AG20443 (cell line): Measurements from ENCODE around the gene CHN1.
A peak's percentile ranks its signal among the peaks of the same experiment; 100 is the strongest.

Experiments
- DNase-seq: peaks from one replicate; pipeline ENCODE4 v3.0.0; 2012; ENCODE audit warnings: low spot score, mixed read lengths

Gene CHN1

DNA sequence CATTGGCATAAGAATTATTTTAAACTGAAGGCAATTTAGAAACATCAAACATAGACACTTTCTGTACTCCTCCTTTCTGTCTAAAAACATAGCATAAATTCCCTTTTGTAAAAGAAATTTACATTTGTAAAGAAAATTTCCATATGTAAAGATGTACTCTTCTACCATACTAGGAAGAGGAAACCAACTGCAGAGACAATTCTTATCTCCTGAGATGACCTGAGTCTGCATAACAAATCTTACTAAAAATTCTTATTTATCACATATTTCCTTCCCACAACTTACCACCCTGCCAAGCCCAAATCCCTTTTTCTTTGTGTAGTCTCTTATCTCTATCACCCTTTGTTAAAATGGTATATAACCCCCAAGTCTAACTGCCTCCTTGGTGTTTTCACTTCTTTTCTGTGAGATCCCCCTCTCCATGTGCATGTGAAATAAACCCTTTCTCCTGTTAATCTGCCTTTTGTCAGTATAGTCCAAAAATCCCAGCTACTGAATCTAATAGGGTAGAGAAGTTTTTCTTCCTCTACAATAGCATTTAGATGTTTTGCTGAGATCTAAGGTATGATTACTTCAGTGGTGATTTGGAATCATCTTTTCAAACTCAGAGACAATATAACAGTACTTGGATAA lies 81.0 kb downstream of the CHN1 start:
- no peak for DNase-seq

DNA sequence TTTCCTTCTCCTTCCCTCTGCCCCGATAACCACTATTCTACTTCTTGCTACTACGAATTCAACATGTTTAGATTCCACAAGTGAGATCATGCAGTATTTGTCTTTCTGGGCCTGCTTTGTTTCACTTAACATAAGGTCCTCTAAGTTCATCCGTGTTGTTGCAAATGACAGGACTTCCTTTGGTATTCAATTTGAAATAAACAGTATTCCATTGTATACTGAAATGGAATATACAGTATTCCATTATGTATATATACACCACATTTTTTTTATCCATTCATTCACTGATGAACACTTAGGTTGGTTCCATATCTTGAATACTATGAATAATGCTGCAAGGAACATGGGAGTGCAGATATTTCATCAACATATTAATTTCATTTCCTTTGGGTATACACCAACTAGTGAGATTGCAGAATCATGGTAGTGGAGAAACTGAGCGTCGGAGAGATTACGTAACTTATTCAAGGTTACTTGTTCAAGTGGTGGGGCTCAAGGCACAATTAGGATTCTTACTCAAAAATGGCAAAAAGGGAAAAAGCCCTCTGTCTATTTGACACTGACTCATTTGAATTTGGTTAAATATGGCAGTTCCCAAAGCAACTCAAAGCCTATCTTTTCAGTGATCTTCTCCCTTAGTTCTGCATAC lies 85.1 kb downstream of the CHN1 start:
- no peak for DNase-seq

DNA sequence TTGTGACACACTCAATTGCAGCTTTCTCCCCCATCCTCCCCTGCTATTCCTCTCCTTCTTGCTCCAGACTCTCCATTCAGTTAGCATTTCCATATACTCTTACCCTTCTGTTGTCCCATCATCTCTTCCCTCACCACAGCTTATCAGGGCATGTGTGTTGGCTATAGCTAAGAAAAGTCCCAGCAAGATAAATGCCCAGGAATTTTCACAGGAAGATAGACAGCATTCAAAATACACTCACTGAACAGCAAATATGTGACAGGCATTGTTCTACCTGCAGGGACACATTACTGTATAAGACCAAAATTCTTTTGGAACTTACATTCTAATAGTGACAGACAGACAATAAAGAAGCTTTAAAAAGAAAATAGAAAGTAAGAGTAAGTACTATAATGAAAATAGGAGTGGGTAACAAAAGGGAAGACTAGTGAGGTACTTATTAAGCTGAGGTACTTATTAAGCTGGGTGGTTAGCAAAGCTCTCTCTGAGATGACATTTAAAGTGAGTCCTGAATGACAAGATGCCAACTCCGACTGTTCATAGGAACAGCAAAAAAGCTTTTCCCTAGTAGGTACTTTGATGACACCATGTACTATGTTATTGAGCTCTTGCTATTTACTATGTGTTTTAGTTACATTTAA lies 86.2 kb downstream of the CHN1 start:
- no peak for DNase-seq

DNA sequence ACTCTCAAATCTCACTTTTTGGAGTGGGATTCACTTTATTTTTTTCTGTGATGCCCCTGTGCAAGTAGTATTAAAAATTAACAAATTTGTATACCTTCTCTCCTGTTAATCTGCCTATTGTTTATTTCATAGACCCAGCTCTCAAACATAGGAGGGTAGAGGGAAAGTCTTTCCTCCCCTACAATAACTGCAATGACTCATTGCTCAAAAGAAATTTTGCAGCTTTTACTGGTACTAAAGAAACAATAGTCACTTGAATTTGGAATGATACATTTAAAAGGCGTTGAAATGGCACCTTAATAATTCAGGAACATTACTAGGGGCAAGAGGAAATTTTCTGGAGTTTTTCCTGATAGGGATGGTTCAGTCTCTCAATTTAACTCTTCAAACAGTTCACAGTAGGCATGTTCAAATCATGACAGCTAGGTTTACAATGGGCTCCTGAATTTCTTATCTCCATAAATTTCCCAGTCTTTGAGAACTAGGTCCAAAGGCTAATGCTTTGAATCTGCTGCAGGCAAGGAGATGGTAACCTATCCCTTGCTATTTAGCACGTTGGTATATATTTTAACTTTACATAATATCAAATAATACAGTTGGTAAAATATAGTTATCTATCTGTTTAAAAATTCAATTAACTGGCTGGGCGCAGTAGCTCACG lies 88.8 kb downstream of the CHN1 start:
- no peak for DNase-seq

DNA sequence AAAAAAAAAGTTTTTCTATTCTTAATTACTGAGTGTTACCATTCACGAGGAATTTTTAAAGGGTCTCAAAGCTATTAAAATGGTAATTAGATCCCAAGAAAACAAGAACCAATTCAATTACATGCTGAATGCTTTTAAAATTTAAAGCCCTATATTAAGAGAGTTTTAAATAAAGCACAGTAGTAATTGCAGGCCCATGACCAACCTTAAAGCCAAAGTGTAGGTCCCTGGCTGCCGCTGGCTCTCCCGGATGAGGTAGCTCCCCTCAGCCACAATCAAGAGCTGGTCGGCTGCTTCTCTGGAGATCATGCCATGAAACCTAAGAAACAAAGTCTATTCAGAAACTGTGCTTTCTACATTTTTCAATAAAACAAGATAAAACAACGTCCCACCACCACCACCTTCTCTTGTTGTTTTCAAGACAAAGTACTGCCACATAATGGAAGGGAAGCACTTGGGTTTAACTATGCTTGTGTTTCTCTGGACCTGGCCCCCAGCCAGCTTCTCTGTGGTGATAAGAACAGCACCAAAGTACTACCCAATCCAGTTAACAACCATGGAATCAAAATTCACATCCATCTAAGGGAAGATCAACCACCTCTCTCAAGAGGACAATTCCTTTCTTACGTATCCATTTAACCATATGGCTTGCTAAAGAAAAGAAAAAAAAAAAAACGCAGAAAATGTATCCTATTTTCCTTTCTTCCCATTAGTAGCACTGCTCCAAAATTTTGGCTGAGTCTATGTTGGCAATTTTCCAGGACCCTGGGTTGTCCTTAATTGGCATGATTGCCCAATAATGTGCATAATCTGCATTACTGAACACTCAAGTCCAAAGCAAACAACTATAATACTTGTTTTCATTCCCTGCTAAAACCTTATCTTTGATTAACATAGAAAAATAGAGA lies 90.1 kb downstream of the CHN1 start:
- DNase-seq, result no peak

DNA sequence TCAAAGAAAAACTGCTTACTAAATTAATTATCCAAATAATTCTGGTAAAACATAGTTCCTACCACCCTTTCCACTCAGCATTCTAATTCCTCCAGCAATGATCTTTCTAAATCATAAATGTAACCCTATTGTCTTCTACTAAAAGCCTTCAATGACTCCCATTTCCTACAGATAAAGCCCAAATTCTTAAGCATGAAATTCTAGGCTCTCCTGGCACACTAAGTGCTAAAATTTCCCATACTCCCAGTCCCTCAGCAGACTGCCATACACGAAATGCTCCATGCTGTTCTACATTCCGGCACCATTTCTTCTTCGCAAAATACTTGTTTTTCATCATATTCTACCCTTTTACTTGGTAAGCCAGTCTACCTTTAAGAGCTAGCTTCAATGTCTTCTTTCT lies 96.9 kb downstream of the CHN1 start:
- DNase-seq, result no peak

DNA sequence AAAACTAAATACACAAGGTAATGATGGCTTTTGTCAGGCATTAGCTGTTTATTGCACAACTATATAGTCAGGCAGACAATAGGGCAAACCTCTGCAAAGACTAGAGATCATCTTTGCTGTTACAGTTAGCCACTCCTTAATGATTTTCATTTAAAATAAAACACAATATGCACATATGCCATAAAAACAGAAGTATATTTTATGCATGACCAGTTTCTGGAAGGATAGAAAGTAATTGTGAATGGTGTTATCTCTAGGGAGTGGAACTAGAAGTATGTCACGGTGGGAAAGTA lies 102.0 kb downstream of the CHN1 start:
- DNase-seq, result no peak

DNA sequence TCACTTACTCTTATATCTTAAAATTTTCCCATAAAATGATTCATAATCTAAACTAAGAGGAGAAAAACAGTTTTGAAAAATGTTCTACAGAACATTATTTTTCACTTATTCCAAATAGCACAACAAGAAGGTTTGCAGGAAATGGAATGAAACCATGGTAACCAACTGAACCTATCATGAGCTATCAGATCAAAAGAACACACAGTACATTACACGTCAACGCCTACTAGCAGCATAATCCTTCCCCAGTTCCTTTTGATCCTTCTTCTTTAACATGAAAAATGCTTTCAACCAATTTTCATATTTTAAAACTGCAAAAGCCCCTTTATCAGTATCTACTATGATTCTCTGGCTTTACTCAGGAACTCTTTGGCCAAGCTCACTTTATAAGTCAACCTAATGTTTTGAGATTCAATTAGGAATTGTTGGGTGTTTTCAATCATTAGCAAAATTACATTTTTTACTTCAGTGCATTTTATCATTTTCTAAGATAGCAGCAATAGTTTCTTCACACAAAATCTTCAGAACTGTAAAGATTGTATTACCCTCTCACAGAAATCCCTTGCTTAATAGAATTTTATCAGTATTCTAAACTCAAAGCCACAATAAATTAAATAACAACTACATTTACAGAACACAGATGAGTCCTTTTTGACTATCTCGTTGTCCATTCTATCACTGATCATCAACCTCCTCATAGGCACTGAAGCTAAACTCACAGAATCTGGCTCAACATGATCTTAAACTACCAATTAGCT lies 102.5 kb downstream of the CHN1 start:
- no peak for DNase-seq

DNA sequence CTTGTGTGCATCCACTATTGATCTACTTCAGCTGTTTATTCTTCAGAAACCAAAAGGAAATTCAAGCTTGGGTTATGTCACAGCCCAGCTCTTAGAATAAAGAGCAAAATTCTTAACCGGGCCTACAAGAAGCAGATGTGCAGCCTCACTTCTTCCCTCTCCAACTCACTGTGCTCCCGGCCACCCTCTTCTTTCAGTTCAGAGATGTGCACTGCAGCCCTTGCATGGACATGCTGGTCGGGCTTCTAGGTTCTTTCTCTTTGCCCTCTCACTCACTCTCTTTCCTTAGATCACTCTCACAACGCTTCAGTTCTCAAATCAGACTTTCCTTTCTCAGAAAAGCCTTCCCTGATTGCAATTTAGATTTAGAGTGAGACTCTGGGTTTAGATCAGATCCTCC lies 104.1 kb downstream of the CHN1 start:
- DNase-seq, result peak; percentile 66

DNA sequence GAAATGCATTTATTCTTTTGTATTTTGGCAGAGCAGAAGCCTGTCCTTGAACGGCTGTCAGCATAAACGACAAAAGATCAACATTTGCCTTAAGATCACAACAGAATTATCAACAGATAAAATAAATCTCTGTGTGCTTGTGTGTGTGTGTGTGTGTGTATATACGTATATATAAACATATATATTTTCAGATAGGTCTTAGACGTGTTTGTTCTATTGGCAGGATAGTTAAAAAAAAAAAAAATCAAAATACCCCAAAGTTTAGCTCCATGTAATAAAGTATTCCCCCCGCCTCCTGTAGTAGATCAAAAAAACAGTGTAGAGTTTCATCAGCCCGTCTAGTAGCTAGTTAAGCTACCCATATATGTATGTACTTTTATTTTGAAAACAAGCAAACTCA lies 107.9 kb downstream of the CHN1 start:
- no peak for DNase-seq

DNA sequence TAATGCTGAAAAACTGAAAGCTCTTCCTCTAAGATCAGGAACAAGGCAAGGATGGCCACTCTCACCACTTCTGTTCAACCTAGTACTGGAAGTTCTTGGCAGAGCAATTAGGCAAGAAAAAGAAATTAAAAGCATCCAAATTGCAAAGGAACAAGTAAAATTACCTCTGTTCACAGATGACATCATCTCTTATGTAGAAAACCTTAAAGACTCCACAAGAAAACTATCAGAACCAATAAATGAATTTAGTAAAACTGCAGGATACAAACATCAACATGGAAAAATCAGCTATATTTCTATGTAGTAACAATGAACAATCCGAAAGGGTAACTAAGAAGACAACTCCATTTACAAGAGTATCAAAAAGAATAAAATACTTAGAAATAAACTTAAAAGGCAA lies 112.2 kb downstream of the CHN1 start:
- no peak for DNase-seq

DNA sequence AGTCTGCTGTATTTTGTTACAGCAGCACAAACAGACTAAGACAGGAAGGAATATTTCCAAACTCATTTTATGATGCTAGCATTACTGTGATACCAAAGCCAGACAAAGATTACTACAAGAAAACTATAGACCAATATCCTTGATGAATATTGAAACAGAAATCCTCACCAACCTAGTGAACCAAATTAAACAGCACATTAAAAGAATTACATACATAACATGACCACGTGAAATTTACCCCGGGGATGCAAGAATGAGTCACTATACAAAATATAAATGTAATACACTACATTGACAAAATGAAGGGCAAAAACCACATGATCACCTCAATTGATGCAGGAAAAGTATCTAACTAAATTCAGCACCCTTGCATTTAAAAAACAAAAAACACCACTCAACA lies 112.6 kb downstream of the CHN1 start:
- DNase-seq, result no peak

DNA sequence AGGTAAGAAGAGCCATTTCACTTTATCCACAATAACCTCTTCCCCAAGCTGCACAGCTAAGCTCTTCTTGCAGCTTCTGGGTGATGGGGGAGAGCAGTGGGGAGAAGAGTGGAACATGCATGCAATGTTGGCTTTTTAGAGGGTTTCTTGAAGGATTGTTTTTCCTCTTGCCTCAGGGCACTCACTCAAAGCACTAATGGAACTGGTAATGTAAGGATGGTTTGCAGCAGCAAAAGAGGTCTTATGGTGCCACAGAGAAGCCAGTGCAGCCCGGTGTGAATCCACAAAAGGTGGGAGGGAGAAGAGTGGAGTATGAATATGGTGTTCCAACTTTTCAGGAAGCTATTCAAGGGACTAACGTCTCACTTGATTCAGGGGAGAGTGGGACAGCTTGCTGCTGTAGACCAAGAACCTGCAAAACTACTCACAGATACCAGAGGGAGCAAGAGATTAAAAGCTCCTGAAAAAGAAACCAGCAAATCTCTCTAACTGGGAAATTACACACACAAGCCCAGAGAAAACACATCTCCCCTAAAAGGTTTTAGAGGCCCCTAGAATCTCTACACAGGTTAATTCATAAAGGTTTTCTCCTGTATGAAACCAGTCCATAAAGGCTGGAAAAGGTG lies 116.4 kb downstream of the CHN1 start:
- DNase-seq, result no peak

DNA sequence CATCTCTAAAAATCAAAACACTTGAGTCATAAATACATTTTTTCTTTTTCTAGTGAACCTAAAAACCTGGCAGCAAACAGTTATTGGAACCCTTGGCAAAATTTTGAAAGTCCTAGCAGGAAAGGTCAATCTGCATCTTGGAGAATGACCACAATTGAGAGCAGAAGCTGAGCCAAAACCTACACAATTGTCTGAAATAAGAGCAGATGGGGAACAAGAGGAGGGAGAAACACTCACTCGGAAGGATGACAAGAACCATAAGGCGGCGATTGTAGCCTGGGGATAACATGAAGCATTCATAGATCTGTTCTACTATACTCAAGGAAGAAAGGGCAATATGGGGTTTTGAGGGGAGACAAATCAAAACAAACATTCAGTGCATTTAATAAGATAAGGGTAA lies 117.0 kb downstream of the CHN1 start:
- DNase-seq, result no peak

DNA sequence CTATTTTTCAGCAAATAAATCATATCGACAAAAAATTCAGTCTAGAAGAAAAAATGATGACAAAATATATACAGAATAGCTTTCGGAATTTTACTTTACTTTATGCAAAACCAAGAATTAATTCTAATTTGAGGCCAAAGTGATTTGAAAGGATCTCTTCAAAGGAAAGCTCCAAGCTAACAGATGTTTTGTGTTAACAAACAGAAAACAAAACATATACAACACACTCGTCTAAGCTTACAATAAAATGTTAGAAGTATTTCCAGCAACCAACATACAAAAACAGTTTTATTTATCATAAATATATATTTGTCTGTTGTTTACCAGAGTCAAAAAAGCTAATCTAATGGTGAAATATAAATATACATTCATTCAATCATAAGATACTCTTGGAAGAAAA lies 122.8 kb downstream of the CHN1 start:
- no peak for DNase-seq

DNA sequence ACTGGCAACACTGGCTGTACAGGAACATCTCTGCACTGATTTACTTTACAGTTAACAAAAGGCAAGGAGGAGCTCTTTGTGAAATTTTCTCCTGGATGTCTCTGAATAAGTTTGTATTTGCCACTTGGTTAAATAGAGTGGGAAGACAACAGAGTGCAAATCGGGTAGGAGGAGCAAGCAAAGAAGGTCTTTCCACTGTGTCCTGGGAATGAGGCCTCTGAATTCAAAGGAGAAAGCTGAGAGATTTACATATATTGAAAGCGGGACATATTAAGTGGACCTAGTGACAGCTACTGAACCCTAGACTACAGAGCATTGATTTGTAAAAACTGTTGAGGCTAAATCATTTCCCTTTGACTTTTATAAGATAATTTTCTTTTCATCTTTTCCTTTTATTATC lies 123.5 kb downstream of the CHN1 start:
- DNase-seq, result no peak

DNA sequence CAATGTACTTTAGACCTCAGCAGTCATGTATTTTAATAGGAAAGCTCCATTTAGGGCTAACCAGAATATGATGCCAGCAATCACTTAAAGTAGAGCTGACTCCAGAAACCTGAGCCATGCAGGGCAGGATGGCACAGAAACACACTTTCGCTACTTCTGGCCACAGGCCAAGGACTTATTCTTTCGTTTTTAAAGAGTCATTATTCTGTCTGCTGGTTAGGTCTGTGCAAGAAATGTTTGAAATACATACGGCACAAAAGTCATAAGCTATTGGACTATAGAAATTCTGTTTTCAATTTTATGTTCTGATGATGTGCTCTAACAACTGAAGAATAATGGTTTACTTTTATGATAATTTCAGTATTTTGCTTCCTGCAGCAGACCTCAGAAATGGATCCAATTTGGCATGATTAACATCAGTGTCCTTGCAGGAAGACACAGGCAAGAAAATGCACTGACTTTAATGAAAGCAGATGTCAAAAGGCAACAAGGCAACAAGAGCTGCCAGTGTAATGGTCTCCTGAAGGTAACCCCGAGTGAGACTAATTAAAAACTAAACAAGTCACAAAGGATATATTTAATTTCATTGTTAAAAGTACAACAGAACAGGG lies 126.5 kb downstream of the CHN1 start:
- DNase-seq, result peak; percentile 41

DNA sequence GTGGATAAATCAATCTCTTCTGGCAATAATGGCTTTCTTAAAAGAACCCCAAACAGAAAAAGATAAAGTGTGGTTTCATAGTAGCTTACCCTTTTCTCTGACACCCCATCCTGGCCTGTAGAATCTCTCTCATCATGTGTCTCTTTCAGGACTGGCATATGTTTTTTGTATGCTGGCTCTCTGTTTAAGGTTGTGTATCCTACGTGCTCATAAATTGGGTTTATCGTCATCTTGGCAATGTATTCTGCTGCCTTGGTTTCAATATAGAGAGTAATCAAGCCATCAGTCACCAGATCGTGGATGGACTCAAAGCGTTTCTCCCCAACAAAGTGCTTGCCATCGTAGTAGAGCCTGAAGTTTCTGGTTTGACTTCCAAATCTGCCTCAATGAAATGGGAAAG lies 127.4 kb downstream of the CHN1 start:
- DNase-seq, result no peak

DNA sequence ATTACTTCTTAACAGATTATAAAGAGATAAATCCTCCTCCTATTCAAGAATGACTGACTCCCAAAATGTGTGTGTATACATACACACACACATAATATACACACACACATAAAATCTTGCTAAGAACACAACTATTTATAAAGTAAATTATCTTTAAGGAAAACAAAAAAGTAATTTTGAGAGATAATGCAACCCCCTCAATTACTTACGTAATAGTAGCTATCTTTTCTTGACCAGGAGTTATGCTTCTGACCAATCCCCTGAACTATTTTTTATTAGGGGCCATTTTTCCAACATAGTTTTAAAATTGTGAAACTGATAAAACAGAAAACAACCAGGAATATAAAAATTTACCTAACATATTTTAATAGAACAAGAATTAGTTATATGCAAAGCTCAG lies 127.9 kb downstream of the CHN1 start:
- no peak for DNase-seq

DNA sequence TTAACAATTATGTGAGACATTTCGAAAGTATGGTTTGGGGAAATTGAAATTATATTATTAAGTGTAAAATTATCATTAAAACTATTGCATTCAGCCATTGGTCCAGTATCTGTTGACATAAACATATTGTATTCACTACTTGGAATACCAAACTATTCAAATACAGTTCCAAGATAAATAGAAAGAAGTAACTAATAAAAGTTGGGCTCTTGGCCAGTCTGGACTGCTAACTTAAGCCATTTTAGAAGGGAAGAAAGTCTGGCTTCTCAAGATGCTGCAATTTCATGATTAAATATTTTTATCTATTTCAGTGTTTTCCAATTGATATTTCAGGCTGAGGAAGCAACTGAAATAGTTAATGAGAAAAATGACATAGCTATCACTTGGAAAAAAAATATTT lies 131.1 kb downstream of the CHN1 start:
- DNase-seq, result peak; percentile 12

DNA sequence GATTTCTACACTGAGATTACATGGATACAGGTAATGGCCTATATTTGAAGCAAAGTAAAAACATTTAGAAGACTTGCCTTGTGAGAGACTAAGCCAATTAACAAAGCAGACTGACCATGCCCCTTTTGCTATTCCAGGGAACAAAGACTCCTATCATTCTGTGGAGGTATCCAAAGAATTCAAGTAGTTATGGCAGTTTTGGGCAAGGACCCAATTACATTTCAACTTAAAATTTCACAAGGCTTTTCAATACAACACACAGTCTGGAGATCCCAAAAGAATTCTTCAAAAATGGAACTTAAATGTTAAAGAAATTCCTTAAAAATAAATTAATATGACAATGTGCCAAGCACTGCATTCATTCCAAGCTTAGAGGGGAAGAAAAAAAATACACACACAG lies 131.7 kb downstream of the CHN1 start:
- peak; percentile 18 for DNase-seq
